H9 (cell line): Measurements from ENCODE around the gene CBX5. TPM values are rescaled to one million over a fixed set of nuclear protein-coding genes. Genes with fewer than 3 reads are reported as not detected.

Experiments
- DNase-seq: peaks from one replicate; pipeline ENCODE4 v3.0.0-alpha.2; 2017
- H2AFZ ChIP-seq: one replicate; pipeline ENCODE4 v1.6.1; 2013; ENCODE audit warnings: mild to moderate bottlenecking, low read length, control low read depth, moderate library complexity
- H2AK5ac ChIP-seq: 2 replicates; pipeline ENCODE4 v1.6.1; 2013; ENCODE audit warnings: low read length, control low read depth, mixed read lengths; ENCODE audit not compliant: insufficient read length
- H2BK120ac ChIP-seq: one replicate; pipeline ENCODE4 v1.6.1; 2013; ENCODE audit warnings: low read depth, mild to moderate bottlenecking, low read length, control low read depth, inconsistent platforms; ENCODE audit not compliant: poor library complexity, severe bottlenecking
- H2BK12ac ChIP-seq: 2 replicates; pipeline ENCODE4 v1.6.1; 2013; ENCODE audit warnings: low read length, control low read depth, mixed read lengths, low read depth; ENCODE audit not compliant: insufficient read length
- H2BK15ac ChIP-seq: 2 replicates; pipeline ENCODE4 v1.6.1; 2013; ENCODE audit warnings: low read depth, low read length, control low read depth
- H2BK20ac ChIP-seq: one replicate; pipeline ENCODE4 v1.6.1; 2013; ENCODE audit warnings: low read depth, mild to moderate bottlenecking, low read length, control low read depth, inconsistent platforms; ENCODE audit not compliant: poor library complexity, severe bottlenecking
- H2BK5ac ChIP-seq: 2 replicates; pipeline ENCODE4 v1.6.1; 2013; ENCODE audit warnings: low read length, control low read depth, mixed read lengths; ENCODE audit not compliant: insufficient read length
- H3K14ac ChIP-seq: 2 replicates; pipeline ENCODE4 v1.6.1; 2013; ENCODE audit warnings: low read length, control low read depth; ENCODE audit not compliant: insufficient read depth
- H3K18ac ChIP-seq: 2 replicates; pipeline ENCODE4 v1.6.1; 2013; ENCODE audit warnings: low read depth, mild to moderate bottlenecking, mixed read lengths, low read length, control low read depth; ENCODE audit not compliant: insufficient read length
- H3K23ac ChIP-seq: 2 replicates; pipeline ENCODE4 v1.6.1; 2013; ENCODE audit warnings: low read length, control low read depth, mixed read lengths, low read depth; ENCODE audit not compliant: insufficient read length
- H3K23me2 ChIP-seq: 2 replicates; pipeline ENCODE4 v1.6.1; 2013; ENCODE audit warnings: low read depth, mild to moderate bottlenecking, mixed read lengths, low read length, control low read depth; ENCODE audit not compliant: insufficient read length, poor library complexity, severe bottlenecking
- H3K27ac ChIP-seq: 2 replicates; pipeline ENCODE4 v1.5.1; 2013; ENCODE audit warnings: low read length, control low read depth, mixed read lengths, low read depth; ENCODE audit not compliant: insufficient read length
- H3K27me3 ChIP-seq: 2 replicates; pipeline ENCODE4 v1.6.1; 2013; ENCODE audit warnings: low read length, control low read depth, inconsistent platforms; ENCODE audit not compliant: insufficient read depth
- H3K4ac ChIP-seq: 2 replicates; pipeline ENCODE4 v1.6.1; 2013; ENCODE audit warnings: low read depth, mild to moderate bottlenecking, control low read depth, inconsistent platforms, low read length, moderate library complexity
- H3K4me1 ChIP-seq: 2 replicates; pipeline ENCODE4 v1.6.1; 2013; ENCODE audit warnings: low read length, control low read depth, inconsistent platforms; ENCODE audit not compliant: insufficient read depth
- H3K4me2 ChIP-seq: 2 replicates; pipeline ENCODE4 v1.6.1; 2013; ENCODE audit warnings: low read length, control low read depth, mixed read lengths; ENCODE audit not compliant: insufficient read length, insufficient read depth
- H3K56ac ChIP-seq: 2 replicates; pipeline ENCODE4 v1.6.1; 2013; ENCODE audit warnings: low read depth, mild to moderate bottlenecking, mixed read lengths, low read length, control low read depth; ENCODE audit not compliant: insufficient read length
- H3K79me1 ChIP-seq: 2 replicates; pipeline ENCODE4 v1.6.1; 2013; ENCODE audit warnings: low read depth, mild to moderate bottlenecking, moderate library complexity, low read length, control low read depth, inconsistent platforms; ENCODE audit not compliant: insufficient read depth, poor library complexity, severe bottlenecking
- H3K79me2 ChIP-seq: 2 replicates; pipeline ENCODE4 v1.6.1; 2013; ENCODE audit warnings: low read length, control low read depth, inconsistent platforms; ENCODE audit not compliant: insufficient read depth
- H3K9ac ChIP-seq: 2 replicates; pipeline ENCODE4 v1.6.1; 2013; ENCODE audit warnings: low read length, control low read depth, mixed read lengths; ENCODE audit not compliant: insufficient read length; ENCODE audit errors: extremely low read depth
- H3K9me3 ChIP-seq: one replicate; pipeline ENCODE4 v1.6.1; 2013; ENCODE audit warnings: low read depth, low read length, inconsistent platforms; ENCODE audit not compliant: control insufficient read depth
- H3T11ph ChIP-seq: one replicate; pipeline ENCODE4 v1.6.1; 2013; ENCODE audit warnings: mild to moderate bottlenecking, low read length, control low read depth, inconsistent platforms
- H4K20me1 ChIP-seq: one replicate; pipeline ENCODE4 v1.6.1; 2013; ENCODE audit not compliant: control insufficient read depth, insufficient read length, insufficient read depth
- H4K5ac ChIP-seq: 2 replicates; pipeline ENCODE4 v1.6.1; 2013; ENCODE audit warnings: low read depth, mild to moderate bottlenecking, mixed read lengths, low read length, control low read depth; ENCODE audit not compliant: insufficient read length
- H4K8ac ChIP-seq: replicated peaks from 2 replicates; pipeline ENCODE4 v1.6.1; 2013; ENCODE audit warnings: low read length, control low read depth, mixed read lengths, low read depth; ENCODE audit not compliant: insufficient read length
- H4K91ac ChIP-seq: 2 replicates; pipeline ENCODE4 v1.6.1; 2013; ENCODE audit warnings: low read depth, mild to moderate bottlenecking, moderate library complexity, mixed read lengths, low read length, control low read depth; ENCODE audit not compliant: insufficient read length
- H3K27ac Mint-ChIP-seq, 3 experiments: 2 replicates in 2 of 3; 3 replicates in 1 of 3; pipeline ENCODE4 v1.8.0; 2020 to 2021; ENCODE audit warnings: mixed read lengths in 3 of 3, mild to moderate bottlenecking in 1 of 3, moderate library complexity in 1 of 3
- H3K27me3 Mint-ChIP-seq: 2 replicates; pipeline ENCODE4 v1.8.0; 2021; ENCODE audit warnings: low read depth, mild to moderate bottlenecking, moderate library complexity, mixed read lengths
- H3K36me3 Mint-ChIP-seq, 3 experiments: 2 replicates in 2 of 3; 3 replicates in 1 of 3; pipeline ENCODE4 v1.8.0; 2020 to 2021; ENCODE audit warnings: low read depth in 3 of 3, mixed read lengths in 3 of 3; ENCODE audit not compliant: insufficient read depth in 1 of 3
- H3K4me1 Mint-ChIP-seq, 2 experiments: 2 replicates each; pipeline ENCODE4 v1.8.0; 2020; ENCODE audit warnings: mixed read lengths in 2 of 2
- H3K4me3 Mint-ChIP-seq, 2 experiments: 2 replicates in 1 of 2; 3 replicates in 1 of 2; pipeline ENCODE4 v1.8.0; 2020 to 2021; ENCODE audit warnings: mild to moderate bottlenecking in 2 of 2, mixed read lengths in 2 of 2, moderate library complexity in 1 of 2
- H3K9me3 Mint-ChIP-seq, 2 experiments: 2 replicates in 1 of 2; 3 replicates in 1 of 2; pipeline ENCODE4 v1.8.0; 2020; ENCODE audit warnings: mild to moderate bottlenecking in 2 of 2, mixed read lengths in 2 of 2, moderate library complexity in 1 of 2
- WGBS: extraction: QIAGEN DNeasy Blood & Tissue Kit; methylation state at CpG from one replicate; pipeline ENCODE4 v1.1.7; 2013; ENCODE audit warnings: missing lambda C conversion rate, low lambda C conversion rate, mixed read lengths; ENCODE audit not compliant: insufficient read length; ENCODE audit errors: extremely low coverage; 5-methylcytosine and 5-hydroxymethylcytosine counted together
- total RNA-seq: library from RNA; stranded (reverse); gene quantifications from 2 replicates; pipeline ENCODE4 v1.2.1, GENCODE V29; 2021
- TF ChIP-seq, protein P1 (sequence below): fragments of 200-600 bp; sonication (generic); conservative IDR thresholded peaks from 3 replicates; pipeline ENCODE4 v1.8.0; 2021; ENCODE audit warnings: antibody characterized with exemption, mild to moderate bottlenecking

The CBX5 gene
- total RNA-seq, 1 experiment from 2014 or later = 206 TPM

DNA sequence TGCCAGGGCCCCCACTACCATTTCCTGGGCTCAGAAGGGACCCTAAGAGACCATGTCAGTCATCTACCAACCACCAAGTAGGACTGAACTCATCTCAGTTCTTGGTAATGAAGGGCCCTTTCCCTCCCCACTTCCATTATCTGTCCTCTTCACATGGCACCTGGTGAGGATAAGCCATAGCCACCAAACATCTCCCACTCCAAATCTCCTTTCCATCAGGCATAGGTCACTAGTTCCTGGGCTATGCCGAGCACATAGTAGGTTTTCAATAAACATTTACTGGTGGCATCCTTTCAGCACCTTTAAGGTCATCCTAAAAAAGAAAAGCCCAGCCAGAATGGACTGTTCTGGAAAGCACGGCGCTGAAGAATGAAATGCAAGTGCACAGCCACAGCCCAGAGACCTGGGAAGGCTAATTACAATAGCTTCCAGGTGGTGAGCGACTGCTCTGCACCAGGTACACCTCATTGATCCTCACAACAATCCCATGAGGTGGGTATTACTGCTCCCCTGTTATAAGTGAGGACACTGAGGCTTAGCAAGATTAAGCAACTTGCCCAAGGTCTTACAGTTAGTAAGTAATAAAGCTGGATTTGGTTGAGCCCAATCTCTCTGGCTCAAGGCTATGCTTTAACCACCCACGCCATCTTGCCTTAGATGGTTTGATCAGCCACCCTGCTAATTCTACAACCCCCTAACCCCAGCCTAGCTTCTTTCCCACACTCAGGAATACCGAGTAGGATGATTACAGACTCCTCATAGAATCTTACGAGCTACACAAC, 95.7 kb downstream of the CBX5 start:
- TF ChIP-seq, protein P1, sequence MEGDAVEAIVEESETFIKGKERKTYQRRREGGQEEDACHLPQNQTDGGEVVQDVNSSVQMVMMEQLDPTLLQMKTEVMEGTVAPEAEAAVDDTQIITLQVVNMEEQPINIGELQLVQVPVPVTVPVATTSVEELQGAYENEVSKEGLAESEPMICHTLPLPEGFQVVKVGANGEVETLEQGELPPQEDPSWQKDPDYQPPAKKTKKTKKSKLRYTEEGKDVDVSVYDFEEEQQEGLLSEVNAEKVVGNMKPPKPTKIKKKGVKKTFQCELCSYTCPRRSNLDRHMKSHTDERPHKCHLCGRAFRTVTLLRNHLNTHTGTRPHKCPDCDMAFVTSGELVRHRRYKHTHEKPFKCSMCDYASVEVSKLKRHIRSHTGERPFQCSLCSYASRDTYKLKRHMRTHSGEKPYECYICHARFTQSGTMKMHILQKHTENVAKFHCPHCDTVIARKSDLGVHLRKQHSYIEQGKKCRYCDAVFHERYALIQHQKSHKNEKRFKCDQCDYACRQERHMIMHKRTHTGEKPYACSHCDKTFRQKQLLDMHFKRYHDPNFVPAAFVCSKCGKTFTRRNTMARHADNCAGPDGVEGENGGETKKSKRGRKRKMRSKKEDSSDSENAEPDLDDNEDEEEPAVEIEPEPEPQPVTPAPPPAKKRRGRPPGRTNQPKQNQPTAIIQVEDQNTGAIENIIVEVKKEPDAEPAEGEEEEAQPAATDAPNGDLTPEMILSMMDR = no peak
- H4K5ac ChIP-seq = no peak overlapping the region
- H3K27ac Mint-ChIP-seq = no peak overlapping the region
- peaks cover 4 to 15% of the 10 kb centered on the region in 2 experiments for H3K4me1 Mint-ChIP-seq
- no peaks in the 10 kb centered on the region for H3K9me3 ChIP-seq
- no CpG with 5 or more reads among the region's 7 CpGs for WGBS
- H3K79me1 ChIP-seq = no peaks in the 10 kb centered on the region
- no peaks in the 10 kb centered on the region for H3K9me3 Mint-ChIP-seq
- no peak overlapping the region for H2AFZ ChIP-seq
- H3K27ac ChIP-seq = no peak overlapping the region
- no peak overlapping the region for H3K23ac ChIP-seq
- peaks cover 4% of the 10 kb centered on the region; the same call in 1 of the 2 replicates for H3K27me3 Mint-ChIP-seq
- no peak overlapping the region for H4K91ac ChIP-seq
- H3K27me3 ChIP-seq = no peaks in the 10 kb centered on the region; the same call in 1 of the 2 replicates
- H2BK20ac ChIP-seq = no peak overlapping the region
- H3K4me1 ChIP-seq = no peaks in the 10 kb centered on the region
- no peak overlapping the region for H3K56ac ChIP-seq
- no peak overlapping the region for H4K8ac ChIP-seq
- H3K79me2 ChIP-seq = no peaks in the 10 kb centered on the region
- peaks cover 0 to 16% (median 6%) of the 10 kb centered on the region in 3 experiments; a peak in 5 of 7 replicates for H3K36me3 Mint-ChIP-seq
- H2BK15ac ChIP-seq = no peak overlapping the region
- H2BK120ac ChIP-seq = no peak overlapping the region
- no peak overlapping the region for H2AK5ac ChIP-seq
- H3K18ac ChIP-seq = no peak overlapping the region
- no peak overlapping the region for H3K4ac ChIP-seq
- H3T11ph ChIP-seq = no peak overlapping the region
- no peaks in the 10 kb centered on the region for H3K23me2 ChIP-seq
- no peak overlapping the region for H3K14ac ChIP-seq
- no peak overlapping the region for H2BK12ac ChIP-seq
- no peak overlapping the region for H3K4me2 ChIP-seq
- no peak for DNase-seq
- no peak overlapping the region; a peak in 2 of 5 replicates for H3K4me3 Mint-ChIP-seq
- no peaks in the 10 kb centered on the region for H4K20me1 ChIP-seq
- no peak overlapping the region for H2BK5ac ChIP-seq
- no peak overlapping the region for H3K9ac ChIP-seq
